GM12878 (cell line): ENCODE data around the gene RB1.

Experiments
- ATF7 ChIP-seq: fragments of 450-650 bp; IDR thresholded peaks from 2 replicates; pipeline ENCODE4 v1.6.1; 2016; ENCODE audit warnings: low read depth, mild to moderate bottlenecking
- CREB1 ChIP-seq: IDR thresholded peaks from 2 replicates; pipeline ENCODE4 v1.6.1; 2012; ENCODE audit warnings: low read depth, mild to moderate bottlenecking, inconsistent platforms
- CTCF ChIP-seq, 3 experiments: IDR thresholded peaks in 2 of 3; conservative IDR thresholded peaks in 1 of 3; 2 replicates each; pipeline ENCODE4 v1.5.1; 2011; ENCODE audit warnings: low read depth in 3 of 3, low read length in 3 of 3, mild to moderate bottlenecking in 3 of 3, control low read depth in 2 of 3, moderate library complexity in 2 of 3, inconsistent platforms in 1 of 3, mixed read lengths in 1 of 3; ENCODE audit not compliant: control insufficient read depth in 2 of 3, insufficient read depth in 1 of 3; ENCODE audit errors: extremely low read depth in 1 of 3
- EZH2 ChIP-seq: IDR thresholded peaks from 2 replicates; pipeline ENCODE4 v1.6.1; 2012; ENCODE audit warnings: low read depth, mild to moderate bottlenecking, control low read depth, inconsistent platforms, low read length, borderline replicate concordance; ENCODE audit not compliant: control insufficient read depth
- GABPA ChIP-seq: IDR thresholded peaks from 2 replicates; pipeline ENCODE4 v1.6.1; 2014; ENCODE audit warnings: antibody characterized with exemption, low read depth, mild to moderate bottlenecking, inconsistent platforms
- HDAC6 ChIP-seq: fragments of 200-600 bp; sonication (generic); IDR thresholded peaks from one replicate; pipeline ENCODE4 v1.8.0; 2017; ENCODE audit warnings: antibody characterized with exemption; ENCODE audit not compliant: unreplicated experiment
- JUNB ChIP-seq: IDR thresholded peaks from 2 replicates; pipeline ENCODE4 v1.6.1; 2016; ENCODE audit warnings: antibody characterized with exemption, mild to moderate bottlenecking
- NRF1 ChIP-seq: conservative IDR thresholded peaks from 2 replicates; pipeline ENCODE4 v1.6.1; 2011; ENCODE audit warnings: mild to moderate bottlenecking, low read depth, low read length, improper control_type of control experiment
- POLR2A ChIP-seq: IDR thresholded peaks from 2 replicates; pipeline ENCODE4 v1.6.1; 2011; ENCODE audit warnings: low read depth, mild to moderate bottlenecking, low read length
- POLR2AphosphoS5 ChIP-seq: IDR thresholded peaks from 2 replicates; pipeline ENCODE4 v1.6.1; 2011; ENCODE audit warnings: mild to moderate bottlenecking, low read length, inconsistent platforms
- SREBF2 ChIP-seq: IDR thresholded peaks from 2 replicates; pipeline ENCODE4 v1.6.1; 2012; ENCODE audit warnings: mild to moderate bottlenecking, low read length
- TAF1 ChIP-seq: IDR thresholded peaks from 2 replicates; pipeline ENCODE4 v1.6.1; 2011; ENCODE audit warnings: mild to moderate bottlenecking, low read depth, low read length, borderline replicate concordance
- USF1 ChIP-seq: IDR thresholded peaks from 2 replicates; pipeline ENCODE4 v1.6.1; 2011; ENCODE audit warnings: borderline replicate concordance, low read depth, mild to moderate bottlenecking, moderate library complexity, mixed read lengths, low read length; ENCODE audit not compliant: insufficient read depth; ENCODE audit errors: extremely low read length

- TF ChIP-seq HDAC6 (no peak), CREB1 (no peak), CTCF (IDR thresholded peaks at IDR 0.05 in 2 of 3, conservative IDR thresholded peaks at IDR 0.05 in 1 of 3; ENCODE audit: control insufficient read depth in 2 of 3, extremely low read depth in 1 of 3, insufficient read depth in 1 of 3, low read depth in 3 of 3, low read length in 3 of 3) (no peak), POLR2A (no peak), SREBF2 (no peak), POLR2AphosphoS5 (no peak), JUNB (no peak), NRF1 (no peak), GABPA (no peak), ATF7 (no peak), TAF1 (no peak), USF1 (no peak), EZH2 (no peak)
Observed at GRCh38 chr13:48456546-48456945, 153.0 kb downstream of the RB1 start.
